ENCODE data around the gene ZMAT5.

Gene ZMAT5

GRCh38 chr22:29788339-29789279, 21.8 kb upstream of the ZMAT5 start:
- no peak overlapping the region for H3K4me3 ChIP-seq (ENCODE audit: low read length)
- DNase-seq (ENCODE audit: low read depth, low spot score): no peak

- no peak overlapping the region for H3K4me3 ChIP-seq (ENCODE audit: low read length)
- DNase-seq (ENCODE audit: low read depth, low spot score): no peak
These were observed 20.7 kb upstream of the ZMAT5 start for GRCh38 chr22:29787371-29787980.

- DNase-seq (ENCODE audit: low read depth, low spot score): no peak
- no peak overlapping the region for H3K4me3 ChIP-seq (ENCODE audit: low read length)
These were observed 19.2 kb upstream of the ZMAT5 start for GRCh38 chr22:29786031-29786430.

GRCh38 chr22:29784451-29785361, 17.9 kb upstream of the ZMAT5 start:
- DNase-seq (ENCODE audit: low read depth, low spot score): no peak
- H3K4me3 ChIP-seq (ENCODE audit: low read length): no peak overlapping the region

GRCh38 chr22:29782061-29782845, 15.4 kb upstream of the ZMAT5 start:
- DNase-seq (ENCODE audit: low read depth, low spot score): no peak
- no peak overlapping the region for H3K4me3 ChIP-seq (ENCODE audit: low read length)

GRCh38 chr22:29780748-29781676, 14.2 kb upstream of the ZMAT5 start:
- no peak for DNase-seq (ENCODE audit: low read depth, low spot score)
- no peak overlapping the region for H3K4me3 ChIP-seq (ENCODE audit: low read length)

- DNase-seq (ENCODE audit: low read depth, low spot score): no peak
- H3K4me3 ChIP-seq (ENCODE audit: low read length): no peak overlapping the region
These were observed 13.4 kb upstream of the ZMAT5 start for GRCh38 chr22:29780220-29780619.

GRCh38 chr22:29773233-29773632, 6.4 kb upstream of the ZMAT5 start:
- no peak for DNase-seq (ENCODE audit: low read depth, low spot score)
- H3K4me3 ChIP-seq (ENCODE audit: low read length): no peak overlapping the region

GRCh38 chr22:29772170-29772641, 5.4 kb upstream of the ZMAT5 start:
- DNase-seq (ENCODE audit: low read depth, low spot score): no peak
- no peak overlapping the region for H3K4me3 ChIP-seq (ENCODE audit: low read length)

- no peak overlapping the region for H3K4me3 ChIP-seq (ENCODE audit: low read length)
- DNase-seq (ENCODE audit: low read depth, low spot score): no peak
These were observed 3.0 kb upstream of the ZMAT5 start for GRCh38 chr22:29769723-29770321.

GRCh38 chr22:29768052-29768693, 1.4 kb upstream of the ZMAT5 start:
- no peak for DNase-seq (ENCODE audit: low read depth, low spot score)
- peak overlapping the region; percentile 100 for H3K4me3 ChIP-seq (ENCODE audit: low read length)

- DNase-seq (ENCODE audit: low read depth, low spot score): peak; percentile 83
- peak within 1 kb of the TSS; percentile 100 for H3K4me3 ChIP-seq (ENCODE audit: low read length)
These were observed 604 bp upstream of the ZMAT5 start, which contains the start of gene UQCR10 for GRCh38 chr22:29767171-29768051. UQCR10 (plus strand) TSS chr22:29767369; CDS start chr22:29767399, 30 bp downstream.

GRCh38 chr22:29765905-29766631, 739 bp downstream of the ZMAT5 start:
- peak overlapping the region; percentile 100 for H3K4me3 ChIP-seq (ENCODE audit: low read length)
- no peak for DNase-seq (ENCODE audit: low read depth, low spot score)

GRCh38 chr22:29762263-29762662, 4.5 kb downstream of the ZMAT5 start:
- no peak overlapping the region for H3K4me3 ChIP-seq (ENCODE audit: low read length)
- no peak for DNase-seq (ENCODE audit: low read depth, low spot score)

GRCh38 chr22:29758959-29759358, 7.8 kb downstream of the ZMAT5 start:
- H3K4me3 ChIP-seq (ENCODE audit: low read length): no peak overlapping the region
- no peak for DNase-seq (ENCODE audit: low read depth, low spot score)

Data from Jurkat, Clone E6-1 (cell line).